ENCODE measurements around the gene NELFA. TPM values are rescaled to one million over a fixed set of nuclear protein-coding genes. Genes with fewer than 3 reads are reported as not detected.
"Not testable (repeated sequence)": the region's sequence is repeated elsewhere in the genome, so short reads cannot be mapped to it uniquely, and the experiment has no call there.

The NELFA gene
- total RNA-seq, 1 experiment from 2014 or later, result 27.0 TPM

DNA sequence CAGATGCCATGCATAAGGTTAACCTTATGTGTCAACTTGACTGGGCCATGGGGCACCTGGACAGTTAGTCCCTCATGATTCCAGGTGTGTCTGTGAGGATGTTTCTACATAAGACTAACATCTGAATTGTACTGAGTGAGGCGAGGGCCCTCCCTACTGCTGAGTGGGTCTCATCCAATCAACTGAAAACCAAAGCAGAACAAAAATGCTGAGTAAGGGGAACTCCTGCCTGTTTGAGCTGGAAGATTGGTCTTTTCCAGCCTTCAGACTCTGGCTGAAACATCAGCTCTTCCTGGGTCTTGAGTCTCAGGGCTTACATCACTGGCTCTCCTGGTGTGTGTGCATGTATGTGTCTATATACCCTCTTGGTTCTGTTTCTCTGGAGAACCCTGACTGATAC lies 13.8 kb downstream of the NELFA start:
- no peak for DNase-seq (ENCODE audit: low read depth, low spot score)
- no peaks in the 10 kb centered on the region for H3K4me1 ChIP-seq (ENCODE audit: control insufficient read depth, insufficient read depth, low read length)
- ATAC-seq, result no peak
- in situ Hi-C loops (cut with HindIII; ENCODE audit: low pct_unique_long_range_greater_than_20kb, low sequenced_read_pairs), result no loop called here
- no peak overlapping the region for H3K4me3 ChIP-seq (ENCODE audit: low read depth in 2 of 2, low read length in 2 of 2)
- H3K27ac ChIP-seq (ENCODE audit: low read length), result no peak overlapping the region
- intact Hi-C loops (cut with micrococcal nuclease; ENCODE audit: unreplicated experiment), result no loop called here
- no peaks in the 10 kb centered on the region for H3K36me3 ChIP-seq (ENCODE audit: control insufficient read depth, insufficient read depth, low read length)
- no TSS peak for BruUV-seq (replicated peaks)
- ChIA-PET CTCF (no interaction called here), POLR2A (no interaction called here)
- no peaks in the 10 kb centered on the region for H3K27me3 ChIP-seq (ENCODE audit: control insufficient read depth, insufficient read depth, low read length)
- no peaks in the 10 kb centered on the region for H3K9me3 ChIP-seq (ENCODE audit: control insufficient read depth, insufficient read depth, low read depth, low read length)
- TF ChIP-seq, protein P1, sequence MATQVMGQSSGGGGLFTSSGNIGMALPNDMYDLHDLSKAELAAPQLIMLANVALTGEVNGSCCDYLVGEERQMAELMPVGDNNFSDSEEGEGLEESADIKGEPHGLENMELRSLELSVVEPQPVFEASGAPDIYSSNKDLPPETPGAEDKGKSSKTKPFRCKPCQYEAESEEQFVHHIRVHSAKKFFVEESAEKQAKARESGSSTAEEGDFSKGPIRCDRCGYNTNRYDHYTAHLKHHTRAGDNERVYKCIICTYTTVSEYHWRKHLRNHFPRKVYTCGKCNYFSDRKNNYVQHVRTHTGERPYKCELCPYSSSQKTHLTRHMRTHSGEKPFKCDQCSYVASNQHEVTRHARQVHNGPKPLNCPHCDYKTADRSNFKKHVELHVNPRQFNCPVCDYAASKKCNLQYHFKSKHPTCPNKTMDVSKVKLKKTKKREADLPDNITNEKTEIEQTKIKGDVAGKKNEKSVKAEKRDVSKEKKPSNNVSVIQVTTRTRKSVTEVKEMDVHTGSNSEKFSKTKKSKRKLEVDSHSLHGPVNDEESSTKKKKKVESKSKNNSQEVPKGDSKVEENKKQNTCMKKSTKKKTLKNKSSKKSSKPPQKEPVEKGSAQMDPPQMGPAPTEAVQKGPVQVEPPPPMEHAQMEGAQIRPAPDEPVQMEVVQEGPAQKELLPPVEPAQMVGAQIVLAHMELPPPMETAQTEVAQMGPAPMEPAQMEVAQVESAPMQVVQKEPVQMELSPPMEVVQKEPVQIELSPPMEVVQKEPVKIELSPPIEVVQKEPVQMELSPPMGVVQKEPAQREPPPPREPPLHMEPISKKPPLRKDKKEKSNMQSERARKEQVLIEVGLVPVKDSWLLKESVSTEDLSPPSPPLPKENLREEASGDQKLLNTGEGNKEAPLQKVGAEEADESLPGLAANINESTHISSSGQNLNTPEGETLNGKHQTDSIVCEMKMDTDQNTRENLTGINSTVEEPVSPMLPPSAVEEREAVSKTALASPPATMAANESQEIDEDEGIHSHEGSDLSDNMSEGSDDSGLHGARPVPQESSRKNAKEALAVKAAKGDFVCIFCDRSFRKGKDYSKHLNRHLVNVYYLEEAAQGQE (IDR thresholded peaks at IDR 0.05; ENCODE audit: insufficient read depth in 1 of 2, low read depth in 2 of 2, low read length in 1 of 2), result no peak
- TF ChIP-seq POLR2AphosphoS5 (IDR thresholded peaks at IDR 0.05; ENCODE audit: low read depth, low read length) (no peak), TCF7L2 (IDR thresholded peaks at IDR 0.05; ENCODE audit: low read depth, low read length) (no peak), SIN3A (IDR thresholded peaks at IDR 0.05; ENCODE audit: borderline replicate concordance, insufficient read depth, low read depth, low read length) (no peak)
- TF ChIP-seq, protein P2, sequence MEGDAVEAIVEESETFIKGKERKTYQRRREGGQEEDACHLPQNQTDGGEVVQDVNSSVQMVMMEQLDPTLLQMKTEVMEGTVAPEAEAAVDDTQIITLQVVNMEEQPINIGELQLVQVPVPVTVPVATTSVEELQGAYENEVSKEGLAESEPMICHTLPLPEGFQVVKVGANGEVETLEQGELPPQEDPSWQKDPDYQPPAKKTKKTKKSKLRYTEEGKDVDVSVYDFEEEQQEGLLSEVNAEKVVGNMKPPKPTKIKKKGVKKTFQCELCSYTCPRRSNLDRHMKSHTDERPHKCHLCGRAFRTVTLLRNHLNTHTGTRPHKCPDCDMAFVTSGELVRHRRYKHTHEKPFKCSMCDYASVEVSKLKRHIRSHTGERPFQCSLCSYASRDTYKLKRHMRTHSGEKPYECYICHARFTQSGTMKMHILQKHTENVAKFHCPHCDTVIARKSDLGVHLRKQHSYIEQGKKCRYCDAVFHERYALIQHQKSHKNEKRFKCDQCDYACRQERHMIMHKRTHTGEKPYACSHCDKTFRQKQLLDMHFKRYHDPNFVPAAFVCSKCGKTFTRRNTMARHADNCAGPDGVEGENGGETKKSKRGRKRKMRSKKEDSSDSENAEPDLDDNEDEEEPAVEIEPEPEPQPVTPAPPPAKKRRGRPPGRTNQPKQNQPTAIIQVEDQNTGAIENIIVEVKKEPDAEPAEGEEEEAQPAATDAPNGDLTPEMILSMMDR (IDR thresholded peaks at IDR 0.05), result no peak

DNA sequence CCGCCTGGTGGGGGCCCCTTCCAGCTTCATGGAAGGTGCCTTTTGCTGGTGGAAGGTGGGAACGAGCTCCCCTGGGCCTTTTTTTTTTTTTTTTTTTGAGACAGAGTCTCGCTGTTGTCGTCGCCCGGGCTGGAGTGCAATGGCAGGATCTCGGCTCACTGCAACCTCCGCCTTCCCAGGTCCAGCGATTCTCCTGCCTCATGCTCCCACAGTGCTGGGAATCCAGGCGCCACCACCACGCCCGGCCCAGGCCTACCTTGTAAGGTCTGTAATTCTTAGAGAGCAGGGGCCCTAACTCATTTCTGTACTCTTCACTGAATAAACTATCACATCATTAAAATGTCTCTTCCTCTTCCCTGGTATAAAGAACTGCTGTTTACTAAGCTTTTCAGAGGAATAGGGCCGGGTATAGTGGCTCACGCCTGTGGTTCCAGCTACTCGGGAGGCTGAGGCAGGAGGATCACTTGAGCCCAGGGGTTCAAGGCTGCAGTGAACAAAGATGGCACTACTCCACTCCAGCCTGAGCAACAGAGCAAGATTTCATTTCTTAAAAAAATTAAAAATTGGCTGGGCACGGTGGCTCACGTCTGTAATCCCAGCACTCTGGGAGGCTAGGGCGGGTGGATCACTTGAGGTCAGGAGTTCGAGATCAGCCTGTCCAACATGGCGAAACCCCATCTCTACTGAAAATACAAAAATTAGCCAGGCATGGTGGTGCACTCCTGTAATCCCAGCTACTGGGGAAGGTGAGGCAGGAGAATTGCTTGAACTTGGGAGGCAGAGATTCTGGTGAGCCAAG lies 14.9 kb downstream of the NELFA start:
- H3K27me3 ChIP-seq (ENCODE audit: control insufficient read depth, insufficient read depth, low read length); H3K27ac ChIP-seq (ENCODE audit: low read length); intact Hi-C loops (cut with micrococcal nuclease; ENCODE audit: unreplicated experiment); ATAC-seq; CTCF ChIA-PET; BruUV-seq (replicated peaks); POLR2A ChIA-PET; DNase-seq (ENCODE audit: low read depth, low spot score); H3K4me1 ChIP-seq (ENCODE audit: control insufficient read depth, insufficient read depth, low read length); H3K4me3 ChIP-seq (ENCODE audit: low read depth in 2 of 2, low read length in 2 of 2); H3K9me3 ChIP-seq (ENCODE audit: control insufficient read depth, insufficient read depth, low read depth, low read length); H3K36me3 ChIP-seq (ENCODE audit: control insufficient read depth, insufficient read depth, low read length); in situ Hi-C loops (cut with HindIII; ENCODE audit: low pct_unique_long_range_greater_than_20kb, low sequenced_read_pairs): not testable (repeated sequence)

DNA sequence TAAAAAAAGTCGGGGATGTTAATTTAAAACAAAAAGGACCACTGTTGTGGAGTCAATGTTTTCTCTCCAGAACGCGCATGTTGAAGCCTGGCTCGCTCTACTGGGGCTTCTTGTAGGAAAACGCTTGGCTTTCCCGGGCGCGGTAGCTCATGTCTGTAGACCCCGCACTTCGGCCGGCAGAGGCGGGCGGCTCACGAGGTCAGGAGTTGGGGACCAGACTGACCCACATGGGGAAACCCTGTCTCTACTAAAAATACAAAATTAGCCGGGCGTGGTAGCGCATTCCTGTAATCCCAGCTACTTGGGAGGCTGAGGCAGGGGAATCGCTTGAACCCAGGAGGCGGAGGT lies 15.6 kb downstream of the NELFA start:
- CTCF ChIA-PET, result no interaction called here
- DNase-seq (ENCODE audit: low read depth, low spot score) (no peak), ATAC-seq (no peak)
- BruUV-seq (replicated peaks), result no TSS peak
- in situ Hi-C loops (cut with HindIII; ENCODE audit: low pct_unique_long_range_greater_than_20kb, low sequenced_read_pairs) (no loop called here), intact Hi-C loops (cut with micrococcal nuclease; ENCODE audit: unreplicated experiment) (no loop called here)
- TF ChIP-seq, protein P1 (IDR thresholded peaks at IDR 0.05; ENCODE audit: insufficient read depth in 1 of 2, low read depth in 2 of 2, low read length in 1 of 2), result no peak
- no peak for TF ChIP-seq TCF7L2 (IDR thresholded peaks at IDR 0.05; ENCODE audit: low read depth, low read length)
- TF ChIP-seq SIN3A (IDR thresholded peaks at IDR 0.05; ENCODE audit: borderline replicate concordance, insufficient read depth, low read depth, low read length), result no peak
- TF ChIP-seq POLR2AphosphoS5 (IDR thresholded peaks at IDR 0.05; ENCODE audit: low read depth, low read length), result no peak
- TF ChIP-seq, protein P2 (IDR thresholded peaks at IDR 0.05), result no peak
- H3K9me3 ChIP-seq (ENCODE audit: control insufficient read depth, insufficient read depth, low read depth, low read length), result no peaks in the 10 kb centered on the region
- H3K36me3 ChIP-seq (ENCODE audit: control insufficient read depth, insufficient read depth, low read length), result no peaks in the 10 kb centered on the region
- no peaks in the 10 kb centered on the region for H3K4me1 ChIP-seq (ENCODE audit: control insufficient read depth, insufficient read depth, low read length)
- POLR2A ChIA-PET, result no interaction called here
- H3K4me3 ChIP-seq (ENCODE audit: low read depth in 2 of 2, low read length in 2 of 2), result no peak overlapping the region
- H3K27me3 ChIP-seq (ENCODE audit: control insufficient read depth, insufficient read depth, low read length), result no peaks in the 10 kb centered on the region
- H3K27ac ChIP-seq (ENCODE audit: low read length), result no peak overlapping the region
